ENCODE measurements around the gene ZNF529. TPM values are rescaled to one million over a fixed set of nuclear protein-coding genes. Genes with fewer than 3 reads are reported as not detected.

The ZNF529 gene
- total RNA-seq, 1 donor from 2014 or later: 4.6 TPM

- DNase-seq (ENCODE audit: low read depth in 2 of 2): no peak
These were observed 59.0 kb downstream of the ZNF529 start for GRCh38 chr19:36514012-36514612.

GRCh38 chr19:36508325-36508724, 64.8 kb downstream of the ZNF529 start:
- no peak for DNase-seq (ENCODE audit: low read depth in 2 of 2)

GRCh38 chr19:36501973-36502372, 71.1 kb downstream of the ZNF529 start:
- no peak for DNase-seq (ENCODE audit: low read depth in 2 of 2)

GRCh38 chr19:36497001-36497400, 76.1 kb downstream of the ZNF529 start:
- DNase-seq (ENCODE audit: low read depth in 2 of 2): no peak

Other genes with a start within 250 kb of the ZNF529 start
- 2.8 and 3.4 TPM in 2 replicates for gene ZFP14, start 194.1 kb downstream of the ZNF529 start, total RNA-seq
- gene ZFP82, start 154.6 kb downstream of the ZNF529 start, total RNA-seq: 3.2 and 4.0 TPM in 2 replicates
- gene ZNF566, start 83.7 kb downstream of the ZNF529 start, total RNA-seq: 5.6 and 7.8 TPM in 2 replicates
- gene ZNF260, start 45.0 kb downstream of the ZNF529 start, total RNA-seq: 12.7 and 18.5 TPM in 2 replicates
- gene ZNF382, start 32.0 kb upstream of the ZNF529 start, total RNA-seq: 3.1 and 3.9 TPM in 2 replicates
- gene ZNF461, start 93.5 kb upstream of the ZNF529 start, total RNA-seq: 5.4 TPM in 2 replicates
- gene ZNF567, start 114.3 kb upstream of the ZNF529 start, total RNA-seq: 2.8 and 3.9 TPM in 2 replicates
- gene ZNF850, start 199.5 kb upstream of the ZNF529 start, total RNA-seq: 1.7 and 5.1 TPM in 2 replicates

Measured in dermis microvascular lymphatic vessel endothelial cell (primary cell).